ENCODE measurements around the gene VCP.
"Not testable (repeated sequence)": the region's sequence is repeated elsewhere in the genome, so short reads cannot be mapped to it uniquely, and the experiment has no call there.

The VCP gene

DNA sequence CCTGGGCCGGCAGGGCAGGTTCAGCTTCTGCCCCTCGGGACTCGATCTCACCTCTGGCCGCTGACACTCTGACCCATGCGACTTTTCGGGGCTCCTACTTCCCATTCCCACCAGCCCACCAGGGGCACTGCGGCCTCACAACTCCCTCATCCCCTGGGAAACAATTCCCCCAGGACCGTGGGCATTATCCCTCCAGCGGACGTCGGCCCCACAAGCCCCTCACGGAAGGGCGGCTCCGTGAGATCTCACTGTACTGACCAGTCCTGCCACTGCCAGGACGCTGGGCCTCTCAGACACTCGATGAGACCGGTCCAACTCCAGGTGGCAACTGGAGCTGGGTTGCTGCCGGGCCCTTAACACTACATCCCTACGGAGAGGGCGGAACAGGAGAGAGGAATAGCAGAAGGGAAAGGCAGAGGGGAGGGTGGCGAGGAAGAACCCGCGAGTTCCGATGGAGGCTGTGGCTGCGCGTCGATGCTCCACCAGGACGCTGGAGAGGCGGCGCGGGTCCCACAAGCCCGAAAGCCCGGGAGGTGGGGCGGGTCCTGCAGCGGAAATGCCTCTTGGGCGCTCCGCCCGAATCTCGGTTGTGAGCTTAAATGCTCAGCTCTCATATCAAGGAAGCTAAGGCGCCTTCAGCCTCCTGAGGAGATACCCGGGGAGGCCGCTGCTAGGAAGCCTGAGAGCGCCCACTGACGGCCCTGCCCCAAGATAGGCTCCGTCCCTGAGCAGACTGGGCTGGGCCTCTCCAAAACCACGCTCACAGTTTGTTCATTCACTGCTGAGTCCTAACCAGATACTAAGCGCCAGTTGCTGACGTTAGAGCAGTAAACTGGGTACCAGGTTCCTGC is 36.3 kb downstream of the VCP start:
- Histone ChIP-seq H3K9ac (ENCODE audit: low read length in 2 of 2) (peak overlapping the region in 1 of 2 donors; percentile 29), H3K4me3 (ENCODE audit: low read length in 2 of 2) (peak overlapping the region in 1 of 2 donors; percentile 66), H3K27ac (ENCODE audit: low read length) (no peak overlapping the region), H3K9me3 (ENCODE audit: control insufficient read depth in 2 of 2, low read length in 2 of 2) (no peaks in the 10 kb centered on the region), H3K4me1 (ENCODE audit: control insufficient read depth, insufficient read depth, low read length) (peaks cover 10% of the 10 kb centered on the region), H3K27me3 (ENCODE audit: control insufficient read depth in 1 of 2, insufficient read depth in 2 of 2, low read length in 2 of 2) (no peaks in the 10 kb centered on the region), H3K36me3 (ENCODE audit: control insufficient read depth in 2 of 2, insufficient read depth in 2 of 2, low read length in 2 of 2) (peaks cover 2 to 4% of the 10 kb centered on the region in 2 donors)

DNA sequence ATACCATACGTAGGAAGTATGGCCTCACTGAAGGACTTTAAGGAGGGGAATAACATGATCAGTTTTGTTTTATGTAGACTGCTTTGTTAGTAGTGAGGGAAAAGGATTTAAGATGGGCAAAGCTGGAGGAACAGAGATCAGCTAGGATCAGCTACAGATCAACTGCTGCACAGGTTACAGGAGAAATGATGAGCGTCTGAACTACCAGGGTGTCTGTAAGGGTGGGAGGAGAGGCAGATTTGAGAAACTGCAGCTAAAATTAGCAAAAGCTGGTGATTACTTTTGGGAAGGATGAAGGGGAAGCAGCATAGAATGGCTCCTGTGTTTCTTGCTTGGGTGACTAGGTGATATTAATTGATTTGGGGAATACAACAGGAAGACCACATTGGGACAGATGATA is 39.3 kb downstream of the VCP start:
- Histone ChIP-seq H3K4me3 (ENCODE audit: low read length in 2 of 2) (no peak overlapping the region), H3K27ac (ENCODE audit: low read length) (no peak overlapping the region), H3K4me1 (ENCODE audit: control insufficient read depth, insufficient read depth, low read length) (peaks cover 10% of the 10 kb centered on the region), H3K9ac (ENCODE audit: low read length in 2 of 2) (no peak overlapping the region), H3K9me3 (ENCODE audit: control insufficient read depth in 2 of 2, low read length in 2 of 2) (no peaks in the 10 kb centered on the region), H3K36me3 (ENCODE audit: control insufficient read depth in 2 of 2, insufficient read depth in 2 of 2, low read length in 2 of 2) (peaks cover 2 to 4% of the 10 kb centered on the region in 2 donors), H3K27me3 (ENCODE audit: control insufficient read depth in 1 of 2, insufficient read depth in 2 of 2, low read length in 2 of 2) (no peaks in the 10 kb centered on the region)

- H3K27me3 ChIP-seq (ENCODE audit: control insufficient read depth in 1 of 2, insufficient read depth in 2 of 2, low read length in 2 of 2): no peaks in the 10 kb centered on the region
- H3K9ac ChIP-seq (ENCODE audit: low read length in 2 of 2): no peak overlapping the region
- H3K4me3 ChIP-seq (ENCODE audit: low read length in 2 of 2): no peak overlapping the region
- peaks cover 2 to 4% of the 10 kb centered on the region in 2 donors for H3K36me3 ChIP-seq (ENCODE audit: control insufficient read depth in 2 of 2, insufficient read depth in 2 of 2, low read length in 2 of 2)
- no peak overlapping the region for H3K27ac ChIP-seq (ENCODE audit: low read length)
- no peaks in the 10 kb centered on the region for H3K4me1 ChIP-seq (ENCODE audit: control insufficient read depth, insufficient read depth, low read length)
- no peaks in the 10 kb centered on the region for H3K9me3 ChIP-seq (ENCODE audit: control insufficient read depth in 2 of 2, low read length in 2 of 2)
Measured at GRCh38 chr9:35029852-35030251, 42.6 kb downstream of the VCP start.

- Histone ChIP-seq H3K4me3 (ENCODE audit: low read length in 2 of 2) (no peak overlapping the region), H3K9ac (ENCODE audit: low read length in 2 of 2) (no peak overlapping the region), H3K4me1 (ENCODE audit: control insufficient read depth, insufficient read depth, low read length) (no peaks in the 10 kb centered on the region), H3K9me3 (ENCODE audit: control insufficient read depth in 2 of 2, low read length in 2 of 2) (no peaks in the 10 kb centered on the region), H3K27me3 (ENCODE audit: control insufficient read depth in 1 of 2, insufficient read depth in 2 of 2, low read length in 2 of 2) (no peaks in the 10 kb centered on the region), H3K27ac (ENCODE audit: low read length) (no peak overlapping the region), H3K36me3 (ENCODE audit: control insufficient read depth in 2 of 2, insufficient read depth in 2 of 2, low read length in 2 of 2) (peaks cover 3 to 6% of the 10 kb centered on the region in 2 donors)
Measured at GRCh38 chr9:35029241-35029640, 43.2 kb downstream of the VCP start.

DNA sequence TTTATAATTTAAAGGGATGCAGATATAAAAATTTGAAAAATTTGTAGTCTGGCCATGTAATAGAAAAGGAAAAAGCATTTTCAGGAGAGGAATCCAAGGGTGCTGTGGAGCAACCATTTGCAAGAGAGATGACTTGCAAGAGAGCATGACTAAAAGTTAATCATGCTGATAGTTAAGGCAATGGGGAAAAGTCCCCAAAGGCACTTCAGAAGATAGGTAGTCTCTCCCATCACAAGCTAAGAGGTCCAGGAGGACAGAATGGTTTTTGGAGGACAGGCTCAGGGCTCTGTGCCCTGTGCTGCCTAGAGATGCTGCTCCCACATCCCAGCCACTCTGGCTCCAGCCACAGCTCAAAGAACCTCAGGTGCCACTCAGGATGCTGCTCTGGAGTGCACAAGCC is 44.1 kb downstream of the VCP start:
- no peak overlapping the region for H3K9ac ChIP-seq (ENCODE audit: low read length in 2 of 2)
- H3K36me3 ChIP-seq (ENCODE audit: control insufficient read depth in 2 of 2, insufficient read depth in 2 of 2, low read length in 2 of 2): peaks cover 4 to 9% of the 10 kb centered on the region in 2 donors
- H3K9me3 ChIP-seq (ENCODE audit: control insufficient read depth in 2 of 2, low read length in 2 of 2): no peaks in the 10 kb centered on the region
- H3K4me3 ChIP-seq (ENCODE audit: low read length in 2 of 2): no peak overlapping the region
- H3K4me1 ChIP-seq (ENCODE audit: control insufficient read depth, insufficient read depth, low read length): no peaks in the 10 kb centered on the region
- H3K27me3 ChIP-seq (ENCODE audit: control insufficient read depth in 1 of 2, insufficient read depth in 2 of 2, low read length in 2 of 2): no peaks in the 10 kb centered on the region
- H3K27ac ChIP-seq (ENCODE audit: low read length): no peak overlapping the region

- H3K9me3 ChIP-seq (ENCODE audit: control insufficient read depth in 2 of 2, low read length in 2 of 2): no peaks in the 10 kb centered on the region
- no peak overlapping the region for H3K9ac ChIP-seq (ENCODE audit: low read length in 2 of 2)
- H3K4me1 ChIP-seq (ENCODE audit: control insufficient read depth, insufficient read depth, low read length): no peaks in the 10 kb centered on the region
- peaks cover 2 to 6% of the 10 kb centered on the region in 2 donors for H3K36me3 ChIP-seq (ENCODE audit: control insufficient read depth in 2 of 2, insufficient read depth in 2 of 2, low read length in 2 of 2)
- no peak overlapping the region for H3K27ac ChIP-seq (ENCODE audit: low read length)
- no peak overlapping the region for H3K4me3 ChIP-seq (ENCODE audit: low read length in 2 of 2)
- no peaks in the 10 kb centered on the region for H3K27me3 ChIP-seq (ENCODE audit: control insufficient read depth in 1 of 2, insufficient read depth in 2 of 2, low read length in 2 of 2)
Measured at GRCh38 chr9:35027860-35028259, 44.6 kb downstream of the VCP start.

DNA sequence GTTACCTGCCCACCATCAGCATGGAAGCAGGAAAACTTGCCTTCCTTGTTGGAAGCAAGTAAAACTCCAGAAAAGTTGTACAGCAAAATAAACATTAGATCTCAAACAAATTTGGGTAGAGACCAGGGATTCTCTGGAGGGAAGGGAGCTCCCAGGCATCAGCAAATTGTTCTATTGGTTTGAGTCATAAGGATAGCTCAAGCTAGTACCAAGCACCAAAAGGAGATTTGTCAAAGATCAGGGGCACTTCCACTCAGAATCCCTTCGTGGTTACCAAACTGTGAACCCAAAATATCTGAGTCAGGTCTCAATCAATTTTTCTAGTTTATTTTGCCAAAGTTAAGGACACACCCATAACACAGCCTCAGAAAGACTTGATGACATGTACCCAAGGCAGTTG is 45.1 kb downstream of the VCP start:
- H3K4me3 ChIP-seq (ENCODE audit: low read length in 2 of 2): no peak overlapping the region
- H3K9ac ChIP-seq (ENCODE audit: low read length in 2 of 2): no peak overlapping the region
- no peaks in the 10 kb centered on the region for H3K9me3 ChIP-seq (ENCODE audit: control insufficient read depth in 2 of 2, low read length in 2 of 2)
- H3K36me3 ChIP-seq (ENCODE audit: control insufficient read depth in 2 of 2, insufficient read depth in 2 of 2, low read length in 2 of 2): peaks cover 2 to 6% of the 10 kb centered on the region in 2 donors
- H3K4me1 ChIP-seq (ENCODE audit: control insufficient read depth, insufficient read depth, low read length): no peaks in the 10 kb centered on the region
- H3K27ac ChIP-seq (ENCODE audit: low read length): no peak overlapping the region
- H3K27me3 ChIP-seq (ENCODE audit: control insufficient read depth in 1 of 2, insufficient read depth in 2 of 2, low read length in 2 of 2): no peaks in the 10 kb centered on the region

GRCh38 chr9:35026671-35027070 is 45.8 kb downstream of the VCP start:
- H3K4me3 ChIP-seq (ENCODE audit: low read length in 2 of 2): no peak overlapping the region
- peaks cover 5 to 6% of the 10 kb centered on the region in 2 donors for H3K36me3 ChIP-seq (ENCODE audit: control insufficient read depth in 2 of 2, insufficient read depth in 2 of 2, low read length in 2 of 2)
- no peak overlapping the region for H3K27ac ChIP-seq (ENCODE audit: low read length)

GRCh38 chr9:35023443-35023842 is 49.0 kb downstream of the VCP start:
- not testable (repeated sequence) for H3K9ac ChIP-seq (ENCODE audit: low read length in 2 of 2); H3K4me1 ChIP-seq (ENCODE audit: control insufficient read depth, insufficient read depth, low read length); H3K4me3 ChIP-seq (ENCODE audit: low read length in 2 of 2); H3K36me3 ChIP-seq (ENCODE audit: control insufficient read depth in 2 of 2, insufficient read depth in 2 of 2, low read length in 2 of 2); H3K27me3 ChIP-seq (ENCODE audit: control insufficient read depth in 1 of 2, insufficient read depth in 2 of 2, low read length in 2 of 2); H3K27ac ChIP-seq (ENCODE audit: low read length); H3K9me3 ChIP-seq (ENCODE audit: control insufficient read depth in 2 of 2, low read length in 2 of 2)

More at GRCh38 chr9:35026671-35027070, 45.8 kb downstream of the VCP start:
- Histone ChIP-seq H3K27me3 (ENCODE audit: control insufficient read depth in 1 of 2, insufficient read depth in 2 of 2, low read length in 2 of 2) (no peaks in the 10 kb centered on the region), H3K9me3 (ENCODE audit: control insufficient read depth in 2 of 2, low read length in 2 of 2) (no peaks in the 10 kb centered on the region), H3K4me1 (ENCODE audit: control insufficient read depth, insufficient read depth, low read length) (no peaks in the 10 kb centered on the region), H3K9ac (ENCODE audit: low read length in 2 of 2) (no peak overlapping the region)

GRCh38 chr9:35014517-35014916 is 57.9 kb downstream of the VCP start:
- Histone ChIP-seq H3K36me3 (ENCODE audit: control insufficient read depth in 2 of 2, insufficient read depth in 2 of 2, low read length in 2 of 2) (peaks cover 8 to 15% of the 10 kb centered on the region in 2 donors), H3K27me3 (ENCODE audit: control insufficient read depth in 1 of 2, insufficient read depth in 2 of 2, low read length in 2 of 2) (no peaks in the 10 kb centered on the region), H3K27ac (ENCODE audit: low read length) (no peak overlapping the region)

GRCh38 chr9:35010351-35010958 is 62.0 kb downstream of the VCP start:
- Histone ChIP-seq H3K27me3 (ENCODE audit: control insufficient read depth in 1 of 2, insufficient read depth in 2 of 2, low read length in 2 of 2) (no peaks in the 10 kb centered on the region), H3K9ac (ENCODE audit: low read length in 2 of 2) (no peak overlapping the region), H3K4me1 (ENCODE audit: control insufficient read depth, insufficient read depth, low read length) (no peaks in the 10 kb centered on the region), H3K4me3 (ENCODE audit: low read length in 2 of 2) (no peak overlapping the region), H3K9me3 (ENCODE audit: control insufficient read depth in 2 of 2, low read length in 2 of 2) (no peaks in the 10 kb centered on the region), H3K36me3 (ENCODE audit: control insufficient read depth in 2 of 2, insufficient read depth in 2 of 2, low read length in 2 of 2) (peaks cover 8 to 16% of the 10 kb centered on the region in 2 donors), H3K27ac (ENCODE audit: low read length) (no peak overlapping the region)

More at GRCh38 chr9:35014517-35014916, 57.9 kb downstream of the VCP start:
- H3K9me3 ChIP-seq (ENCODE audit: control insufficient read depth in 2 of 2, low read length in 2 of 2): no peaks in the 10 kb centered on the region
- no peaks in the 10 kb centered on the region for H3K4me1 ChIP-seq (ENCODE audit: control insufficient read depth, insufficient read depth, low read length)
- no peak overlapping the region for H3K4me3 ChIP-seq (ENCODE audit: low read length in 2 of 2)
- no peak overlapping the region for H3K9ac ChIP-seq (ENCODE audit: low read length in 2 of 2)

All from stomach smooth muscle (tissue), 2 donors.